ENCODE measurements around the gene TAOK2. TPM values are rescaled to one million over a fixed set of nuclear protein-coding genes. Genes with fewer than 3 reads are reported as not detected.

The TAOK2 gene
- total RNA-seq, 4 donors from 2014 or later: 38.4 to 62.1 (median 46.5) TPM

DNA sequence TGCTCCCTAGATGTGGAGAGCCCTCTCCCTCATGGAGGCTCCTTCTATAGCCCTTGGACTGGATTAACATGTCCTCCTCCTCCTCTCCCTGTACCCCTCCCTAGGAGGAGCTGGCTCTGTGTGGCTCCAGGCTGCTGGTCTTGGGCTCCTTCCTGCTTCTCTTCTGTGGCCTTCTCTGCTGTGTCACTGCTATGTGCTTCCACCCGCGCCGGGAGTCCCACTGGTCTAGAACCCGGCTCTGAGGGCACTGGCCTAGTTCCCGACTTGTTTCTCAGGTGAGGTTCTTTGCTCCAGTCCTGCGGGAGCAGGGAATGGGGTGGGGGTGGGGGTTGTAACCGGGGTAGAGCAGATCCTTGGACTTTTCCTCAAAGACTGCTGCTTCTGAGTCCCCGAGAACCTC, 2.4 kb upstream of the TAOK2 start:
- peaks cover 0 to 55% of the 10 kb centered on the region in 2 donors for H3K36me3 ChIP-seq
- WGBS, 2 donors (ENCODE audit: low coverage in 1 of 2): 68 to 100% methylated on average over 1 to 3 of the region's 8 CpGs
- peaks cover 5 to 27% (median 19%) of the 10 kb centered on the region in 3 donors for H3K4me1 ChIP-seq
- TF ChIP-seq POLR2A (IDR thresholded peaks at IDR 0.05) (no peak), EP300 (IDR thresholded peaks at IDR 0.05) (no peak), POLR2AphosphoS5 (IDR thresholded peaks at IDR 0.05) (no peak)
- TF ChIP-seq, protein P1, sequence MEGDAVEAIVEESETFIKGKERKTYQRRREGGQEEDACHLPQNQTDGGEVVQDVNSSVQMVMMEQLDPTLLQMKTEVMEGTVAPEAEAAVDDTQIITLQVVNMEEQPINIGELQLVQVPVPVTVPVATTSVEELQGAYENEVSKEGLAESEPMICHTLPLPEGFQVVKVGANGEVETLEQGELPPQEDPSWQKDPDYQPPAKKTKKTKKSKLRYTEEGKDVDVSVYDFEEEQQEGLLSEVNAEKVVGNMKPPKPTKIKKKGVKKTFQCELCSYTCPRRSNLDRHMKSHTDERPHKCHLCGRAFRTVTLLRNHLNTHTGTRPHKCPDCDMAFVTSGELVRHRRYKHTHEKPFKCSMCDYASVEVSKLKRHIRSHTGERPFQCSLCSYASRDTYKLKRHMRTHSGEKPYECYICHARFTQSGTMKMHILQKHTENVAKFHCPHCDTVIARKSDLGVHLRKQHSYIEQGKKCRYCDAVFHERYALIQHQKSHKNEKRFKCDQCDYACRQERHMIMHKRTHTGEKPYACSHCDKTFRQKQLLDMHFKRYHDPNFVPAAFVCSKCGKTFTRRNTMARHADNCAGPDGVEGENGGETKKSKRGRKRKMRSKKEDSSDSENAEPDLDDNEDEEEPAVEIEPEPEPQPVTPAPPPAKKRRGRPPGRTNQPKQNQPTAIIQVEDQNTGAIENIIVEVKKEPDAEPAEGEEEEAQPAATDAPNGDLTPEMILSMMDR (IDR thresholded peaks at IDR 0.05): no peak
- ATAC-seq: no peak
- no peak overlapping the region for H3K27ac ChIP-seq
- H3K4me3 ChIP-seq: no peak overlapping the region
- H3K27me3 ChIP-seq: no peaks in the 10 kb centered on the region
- no peaks in the 10 kb centered on the region for H3K9me3 ChIP-seq

DNA sequence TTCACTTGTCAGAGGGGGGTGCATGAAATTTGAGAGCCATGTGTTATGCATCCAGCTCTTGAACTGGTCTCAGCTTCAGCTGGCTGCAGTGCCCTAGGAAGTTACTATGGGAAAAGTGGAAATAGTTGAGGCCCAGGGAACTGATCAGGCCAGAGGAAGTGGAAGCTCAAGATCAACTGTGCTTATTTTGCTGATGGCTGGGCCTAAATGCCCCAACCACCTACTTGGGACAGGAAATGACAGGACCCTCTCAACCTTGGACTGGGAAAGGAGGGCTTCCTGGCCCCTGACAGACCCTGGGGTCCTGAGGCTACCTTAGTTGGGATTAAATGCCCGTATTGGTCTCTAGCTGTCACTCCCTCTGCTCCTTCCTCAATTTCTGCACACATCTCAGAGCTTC, 1.2 kb upstream of the TAOK2 start:
- no peaks in the 10 kb centered on the region for H3K27me3 ChIP-seq
- no peaks in the 10 kb centered on the region for H3K9me3 ChIP-seq
- no peak overlapping the region for H3K4me3 ChIP-seq
- H3K27ac ChIP-seq: peak overlapping the region in 2 of 4 donors; percentile 92 to 94
- H3K4me1 ChIP-seq: peaks cover 5 to 39% (median 28%) of the 10 kb centered on the region in 3 donors
- no peak for ATAC-seq
- WGBS, 2 donors (ENCODE audit: low coverage in 1 of 2): 100% methylated on average over 1 of the region's 1 CpG; no CpG with 5 or more reads in 1 of the 2 donors
- peaks cover 0 to 49% of the 10 kb centered on the region in 2 donors for H3K36me3 ChIP-seq
- TF ChIP-seq EP300 (IDR thresholded peaks at IDR 0.05) (no peak), POLR2AphosphoS5 (IDR thresholded peaks at IDR 0.05) (no peak), POLR2A (IDR thresholded peaks at IDR 0.05) (no peak)
- TF ChIP-seq, protein P1 (IDR thresholded peaks at IDR 0.05): no peak

DNA sequence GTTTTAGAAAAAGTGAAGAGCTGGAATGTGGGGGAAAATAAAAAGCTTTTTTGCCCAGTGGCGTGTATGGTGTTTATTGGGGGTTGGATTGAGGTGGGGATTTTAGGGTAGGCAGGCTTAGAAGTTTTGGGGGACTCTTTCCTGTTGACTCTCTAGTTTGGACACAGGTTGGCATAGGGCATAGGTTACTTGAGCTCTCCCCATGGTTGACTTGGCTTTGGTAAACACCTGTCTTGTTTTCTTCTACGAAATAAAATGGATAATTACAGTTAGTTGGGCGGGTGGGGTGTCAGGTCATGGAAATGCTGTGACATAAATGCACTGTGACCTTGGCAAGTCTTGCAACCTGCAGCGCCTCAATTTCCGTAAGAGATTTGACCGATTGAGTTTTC, 680 bp upstream of the TAOK2 start:
- H3K4me1 ChIP-seq: peaks cover 5 to 44% (median 29%) of the 10 kb centered on the region in 3 donors
- WGBS, 2 donors (ENCODE audit: low coverage in 1 of 2): 90% methylated on average over 3 of the region's 6 CpGs
- peak overlapping the region in 1 of 2 donors; percentile 95 for H3K4me3 ChIP-seq
- peaks cover 0 to 49% of the 10 kb centered on the region in 2 donors for H3K36me3 ChIP-seq
- H3K27me3 ChIP-seq: no peaks in the 10 kb centered on the region
- H3K27ac ChIP-seq: peak overlapping the region in 3 of 4 donors; percentile 92 to 94 (median 92)
- no peak for ATAC-seq
- no peaks in the 10 kb centered on the region for H3K9me3 ChIP-seq
- TF ChIP-seq EP300 (IDR thresholded peaks at IDR 0.05) (no peak), POLR2AphosphoS5 (IDR thresholded peaks at IDR 0.05) (no peak)
- TF ChIP-seq, protein P1 (IDR thresholded peaks at IDR 0.05): no peak

DNA sequence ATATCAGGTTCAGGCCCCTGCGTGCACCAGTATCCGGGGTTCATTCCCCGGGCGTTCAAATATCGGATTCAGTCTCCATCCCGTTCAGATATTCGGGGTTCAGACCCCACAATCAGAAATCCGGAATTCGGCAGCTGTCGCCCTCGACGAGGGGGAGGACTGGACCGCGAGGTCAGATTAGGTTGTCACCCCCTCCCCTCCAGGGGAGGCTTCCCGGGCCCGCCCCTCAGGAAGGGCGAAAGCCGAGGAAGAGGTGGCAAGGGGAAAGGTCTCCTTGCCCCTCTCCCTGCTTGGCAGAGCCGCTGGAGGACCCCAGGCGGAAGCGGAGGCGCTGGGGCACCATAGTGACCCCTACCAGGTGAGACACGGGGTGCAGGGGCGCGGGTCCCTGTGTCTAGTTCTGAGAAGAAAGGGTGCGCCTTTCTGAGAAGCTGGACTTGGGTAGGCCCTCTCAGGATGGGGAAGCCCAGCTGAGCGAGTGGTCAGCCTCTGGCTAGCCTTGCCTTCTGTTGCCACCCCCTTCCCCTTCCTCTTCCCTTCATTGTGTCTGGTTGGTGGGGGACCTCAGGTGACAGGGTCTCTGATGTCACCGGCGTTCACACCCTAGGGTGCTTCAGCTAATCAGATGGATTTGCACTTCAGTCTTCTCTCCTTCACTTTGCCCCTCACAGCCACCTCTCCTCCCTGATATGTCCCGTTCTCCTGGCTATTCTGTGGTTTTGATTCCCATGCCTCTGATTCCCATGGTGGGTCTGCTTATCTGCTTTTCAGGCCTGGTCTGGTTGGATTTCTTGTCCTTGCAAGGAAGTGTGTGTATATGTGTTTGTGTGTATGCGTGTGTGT, 844 bp downstream of the TAOK2 start:
- ATAC-seq: no peak
- Histone ChIP-seq H3K9me3 (no peaks in the 10 kb centered on the region), H3K27ac (peak overlapping the region; percentile 83 to 94 (median 92)), H3K4me1 (peaks cover 5 to 51% (median 31%) of the 10 kb centered on the region in 3 donors), H3K4me3 (peak overlapping the region; percentile 83 to 95), H3K36me3 (peaks cover 0 to 49% of the 10 kb centered on the region in 2 donors), H3K27me3 (no peaks in the 10 kb centered on the region)
- 0 to 6% methylated on average over 5 to 9 of the region's 31 CpGs for WGBS, 2 donors (ENCODE audit: low coverage in 1 of 2)
- TF ChIP-seq EP300 (IDR thresholded peaks at IDR 0.05): no peak
- TF ChIP-seq, protein P1 (IDR thresholded peaks at IDR 0.05): no peak
- TF ChIP-seq POLR2A (IDR thresholded peaks at IDR 0.05): peak in 1 of 2 donors; percentile 16

DNA sequence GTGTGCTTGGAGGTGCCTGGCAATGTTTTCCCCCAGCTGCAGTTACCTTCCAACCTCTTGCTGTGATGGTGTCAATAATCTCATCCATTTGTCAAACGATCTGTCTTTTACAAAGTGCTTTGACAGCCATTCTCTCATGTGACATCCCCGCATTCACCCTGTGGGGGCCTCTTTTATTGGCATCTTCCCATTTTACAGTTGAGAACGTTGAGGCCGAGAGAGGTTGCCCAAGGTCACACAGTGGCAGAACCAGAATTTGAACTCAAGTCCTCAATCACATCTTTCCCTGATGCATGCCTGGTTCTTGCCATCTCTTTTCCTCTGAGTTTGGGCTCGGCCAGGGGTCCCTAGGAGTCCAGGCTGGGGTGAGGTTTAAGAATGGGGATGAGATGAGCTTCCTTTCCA, 1.5 kb downstream of the TAOK2 start:
- peak overlapping the region; percentile 83 to 95 for H3K4me3 ChIP-seq
- peak overlapping the region in 3 of 4 donors; percentile 92 to 94 (median 92) for H3K27ac ChIP-seq

More for the DNA sequence above, 1.5 kb downstream of the TAOK2 start:
- Histone ChIP-seq H3K4me1 (peaks cover 5 to 51% (median 31%) of the 10 kb centered on the region in 3 donors), H3K36me3 (peaks cover 0 to 49% of the 10 kb centered on the region in 2 donors), H3K9me3 (no peaks in the 10 kb centered on the region), H3K27me3 (no peaks in the 10 kb centered on the region)
- TF ChIP-seq EP300 (IDR thresholded peaks at IDR 0.05): no peak
- TF ChIP-seq, protein P1 (IDR thresholded peaks at IDR 0.05): no peak
- no peak for TF ChIP-seq POLR2A (IDR thresholded peaks at IDR 0.05)
- TF ChIP-seq POLR2AphosphoS5 (IDR thresholded peaks at IDR 0.05): no peak
- no peak for ATAC-seq
- WGBS, 2 donors (ENCODE audit: low coverage in 1 of 2): 9 to 80% methylated on average over 1 to 2 of the region's 5 CpGs

Measured in gastroesophageal sphincter (tissue), 4 donors.